HepG2 (cell line): ENCODE data around the gene CPM. TPM values are rescaled to one million over a fixed set of nuclear protein-coding genes. Genes with fewer than 3 reads are reported as not detected.

Experiments used
- ARNTL ChIP-seq: sonication (generic); formaldehyde crosslinking; IDR thresholded peaks from 2 replicates; pipeline ENCODE4 v1.4.0; 2020; ENCODE audit warnings: mild to moderate bottlenecking, missing genetic modification reagents
- BORCS8-MEF2B ChIP-seq: sonication (generic); formaldehyde crosslinking; IDR thresholded peaks from 2 replicates; pipeline ENCODE4 v1.8.0; 2022; ENCODE audit warnings: mild to moderate bottlenecking, missing genetic modification reagents
- CREM ChIP-seq, 2 experiments: sonication (generic) in 1 of 2; formaldehyde crosslinking in 1 of 2; IDR thresholded peaks; 2 replicates each; pipeline versions ENCODE4 v1.4.0 to v1.6.1; 2016 to 2020; ENCODE audit warnings: antibody characterized with exemption in 1 of 2, mild to moderate bottlenecking in 1 of 2, missing genetic modification reagents in 1 of 2
- IKZF1 ChIP-seq: fragments of 450-650 bp; IDR thresholded peaks from 2 replicates; pipeline ENCODE4 v1.7.1; 2016
- KDM2A ChIP-seq: sonication (generic); formaldehyde crosslinking; IDR thresholded peaks from 2 replicates; pipeline ENCODE4 v1.4.0; 2020; ENCODE audit warnings: low read depth, missing genetic modification reagents, borderline replicate concordance
- KDM3A ChIP-seq: IDR thresholded peaks from 2 replicates; pipeline ENCODE4 v1.6.1; 2018; ENCODE audit warnings: low read depth, missing compliant biosample characterization
- MTA1 ChIP-seq: sonication (generic); formaldehyde crosslinking; IDR thresholded peaks from 2 replicates; pipeline ENCODE4 v1.4.0; 2020; ENCODE audit warnings: missing genetic modification reagents, mild to moderate bottlenecking, borderline replicate concordance
- NFAT5 ChIP-seq: sonication (generic); formaldehyde crosslinking; IDR thresholded peaks from 2 replicates; pipeline ENCODE4 v1.4.0; 2020; ENCODE audit warnings: missing genetic modification reagents
- ONECUT2 ChIP-seq: sonication (generic); formaldehyde crosslinking; IDR thresholded peaks from 2 replicates; pipeline ENCODE4 v1.4.0; 2020; ENCODE audit warnings: missing genetic modification reagents
- RBM39 ChIP-seq: fragments of 200-400 bp; formaldehyde crosslinking; IDR thresholded peaks from one replicate; pipeline ENCODE4 v1.6.1; 2018; ENCODE audit warnings: antibody characterized with exemption, mild to moderate bottlenecking, low read depth, low read length; ENCODE audit not compliant: poor library complexity, severe bottlenecking
- SNAI1 ChIP-seq: sonication (generic); formaldehyde crosslinking; IDR thresholded peaks from 2 replicates; pipeline ENCODE4 v1.5.0; 2020; ENCODE audit warnings: mild to moderate bottlenecking, missing genetic modification reagents, borderline replicate concordance
- TP53 ChIP-seq: sonication (generic); formaldehyde crosslinking; conservative IDR thresholded peaks from 2 replicates; pipeline ENCODE4 v1.4.0; 2020; ENCODE audit warnings: missing genetic modification reagents
- ZFP1 ChIP-seq: IDR thresholded peaks from 2 replicates; pipeline ENCODE4 v1.6.1; 2016
- ZMYM2 ChIP-seq: sonication (generic); formaldehyde crosslinking; IDR thresholded peaks from 2 replicates; pipeline ENCODE4 v1.8.0; 2022; ENCODE audit warnings: mild to moderate bottlenecking, missing genetic modification reagents
- ZNF556 ChIP-seq: sonication (generic); formaldehyde crosslinking; IDR thresholded peaks from 2 replicates; pipeline ENCODE4 v1.4.0; 2020; ENCODE audit warnings: mild to moderate bottlenecking, missing genetic modification reagents, borderline replicate concordance
- ZNF557 ChIP-seq: sonication (generic); formaldehyde crosslinking; IDR thresholded peaks from 2 replicates; pipeline ENCODE4 v1.4.0; 2020; ENCODE audit warnings: missing genetic modification reagents
- ZNF652 ChIP-seq: IDR thresholded peaks from 2 replicates; pipeline ENCODE4 v1.6.1; 2016; ENCODE audit warnings: low read depth, borderline replicate concordance
- ZNF788 ChIP-seq: sonication (generic); formaldehyde crosslinking; IDR thresholded peaks from 2 replicates; pipeline ENCODE4 v1.5.0; 2020; ENCODE audit warnings: mild to moderate bottlenecking, missing genetic modification reagents, borderline replicate concordance
- polyA plus RNA-seq, 8 experiments: library from polyadenylated mRNA; depleted of rRNA in 3 of 8; stranded (reverse) in 7 of 8; unstranded in 1 of 8; fragments of >200 nt; fragmentation: Illumina TruSeq in 4 of 8; extraction: Trizol in 4 of 8; gene quantifications; 2 replicates each; pipeline versions ENCODE4 v1.2.1 to v1.2.3, GENCODE V29; 2011 to 2016; ENCODE audit warnings: low read depth in 4 of 8, missing spikeins in 1 of 8, mixed read lengths in 1 of 8; ENCODE audit not compliant: insufficient read depth in 1 of 8
- total RNA-seq, 5 experiments: library from RNA; depleted of rRNA; stranded (reverse); fragments of >200 nt; fragmentation: Illumina TruSeq; extraction: Trizol; gene quantifications; 2 replicates each; pipeline ENCODE4 v1.2.3, GENCODE V29; 2016; ENCODE audit warnings: low read depth in 1 of 5
- TF ChIP-seq, protein P1 (sequence below), 2 experiments: sonication (generic) in 1 of 2; formaldehyde crosslinking in 1 of 2; IDR thresholded peaks; 2 replicates each; pipeline versions ENCODE4 v1.4.0 to v1.6.1; 2016 to 2020; ENCODE audit warnings: borderline replicate concordance in 1 of 2, low read depth in 1 of 2, mild to moderate bottlenecking in 1 of 2, missing genetic modification reagents in 1 of 2

Gene CPM
- total and polyA plus RNA-seq, 2 of the 13 experiments (the other 11 are each of a cell fraction or from before 2014, with no cell fraction given): not detected

- 0 out of 2 replicates have a peak, but pooled peaks have one; percentile 25 for TF ChIP-seq KDM3A (CRISPR knock-in tag)
- TF ChIP-seq ONECUT2 (CRISPR knock-in tag): peak; percentile 34; the same call in 1 of the 2 replicates
- TF ChIP-seq MTA1: 0 out of 2 replicates have a peak, but pooled peaks have one; percentile 16
- TF ChIP-seq TP53 (CRISPR knock-in tag): peak; percentile 99
- TF ChIP-seq ARNTL (CRISPR knock-in tag): 0 out of 2 replicates have a peak, but pooled peaks have one; percentile 21
- no peak for TF ChIP-seq ZNF556 (CRISPR knock-in tag)
- TF ChIP-seq ZNF788 (CRISPR knock-in tag): peak; percentile 72; the same call in 1 of the 2 replicates
- TF ChIP-seq ZMYM2 (CRISPR knock-in tag): 0 out of 2 replicates have a peak, but pooled peaks have one; percentile 22
- peak; percentile 64; the same call in 1 of the 2 replicates for TF ChIP-seq CREM (IDR thresholded peaks at IDR 0.05)
- no peak for TF ChIP-seq CREM (CRISPR knock-in tag; IDR thresholded peaks at IDR 0.05)
- no peak; the same call in 1 of the 2 replicates for TF ChIP-seq BORCS8-MEF2B (CRISPR knock-in tag)
- 0 out of 2 replicates have a peak, but pooled peaks have one; percentile 63 for TF ChIP-seq ZNF557 (CRISPR knock-in tag)
- peak; percentile 95 for TF ChIP-seq RBM39
- no peak for TF ChIP-seq ZFP1
- TF ChIP-seq KDM2A: peak; percentile 59; the same call in 1 of the 2 replicates
- TF ChIP-seq ZNF652 (CRISPR knock-in tag): peak; percentile 74
- TF ChIP-seq NFAT5 (CRISPR knock-in tag): no peak; the same call in 1 of the 2 replicates
- no peak for TF ChIP-seq IKZF1
- TF ChIP-seq, protein P1, sequence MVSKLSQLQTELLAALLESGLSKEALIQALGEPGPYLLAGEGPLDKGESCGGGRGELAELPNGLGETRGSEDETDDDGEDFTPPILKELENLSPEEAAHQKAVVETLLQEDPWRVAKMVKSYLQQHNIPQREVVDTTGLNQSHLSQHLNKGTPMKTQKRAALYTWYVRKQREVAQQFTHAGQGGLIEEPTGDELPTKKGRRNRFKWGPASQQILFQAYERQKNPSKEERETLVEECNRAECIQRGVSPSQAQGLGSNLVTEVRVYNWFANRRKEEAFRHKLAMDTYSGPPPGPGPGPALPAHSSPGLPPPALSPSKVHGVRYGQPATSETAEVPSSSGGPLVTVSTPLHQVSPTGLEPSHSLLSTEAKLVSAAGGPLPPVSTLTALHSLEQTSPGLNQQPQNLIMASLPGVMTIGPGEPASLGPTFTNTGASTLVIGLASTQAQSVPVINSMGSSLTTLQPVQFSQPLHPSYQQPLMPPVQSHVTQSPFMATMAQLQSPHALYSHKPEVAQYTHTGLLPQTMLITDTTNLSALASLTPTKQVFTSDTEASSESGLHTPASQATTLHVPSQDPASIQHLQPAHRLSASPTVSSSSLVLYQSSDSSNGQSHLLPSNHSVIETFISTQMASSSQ (IDR thresholded peaks at IDR 0.05; ENCODE audit: low read depth): peak; percentile 31; the same call in 1 of the 2 replicates
- TF ChIP-seq, protein P1 (CRISPR knock-in tag; IDR thresholded peaks at IDR 0.05; ENCODE audit: borderline replicate concordance): peak; percentile 56; the same call in 1 of the 2 replicates
- peak; percentile 91; the same call in 1 of the 2 replicates for TF ChIP-seq SNAI1
Observed at GRCh38 chr12:68808388-68809189, 124.4 kb downstream of the CPM start (continued).
